Activated CD4-positive, CD25-positive, alpha-beta regulatory T cell (primary cell): ENCODE measurements around the gene CDK5RAP2.
"Not testable (repeated sequence)": the region's sequence is repeated elsewhere in the genome, so short reads cannot be mapped to it uniquely, and the experiment has no call there.

ENCODE experiments used
- DNase-seq, 4 experiments: peaks; one replicate each; lab custom pipeline; 2025; lab: John Stamatoyannopoulos, UW

CDK5RAP2 gene

GRCh38 chr9:120592210-120592609 is 12.2 kb upstream of the CDK5RAP2 start:
- DNase-seq = no peak

DNA sequence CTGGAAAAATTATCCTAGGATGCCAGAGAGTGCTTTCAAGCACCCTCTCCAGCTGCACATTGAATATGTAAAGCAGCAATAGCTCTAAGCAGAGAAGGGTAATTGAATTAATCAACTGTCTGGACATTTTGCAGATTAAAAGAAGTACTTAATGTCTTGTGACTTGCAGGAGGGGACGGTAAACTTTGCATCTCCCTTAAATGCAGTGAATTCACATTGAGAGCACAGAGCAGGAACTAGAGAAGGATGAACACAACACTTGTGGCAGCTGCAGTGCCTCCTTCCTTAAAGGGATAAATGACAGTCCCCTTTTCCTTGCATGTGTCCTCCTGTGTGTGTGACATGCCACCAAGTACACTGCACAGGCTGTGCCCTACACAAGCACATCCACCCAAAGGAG is 7.4 kb upstream of the CDK5RAP2 start:
- no peak for DNase-seq

- DNase-seq = peak in 1 of 4 experiments; percentile 26
Observed at GRCh38 chr9:120583958-120584369, 4.0 kb upstream of the CDK5RAP2 start.

- no peak for DNase-seq
Observed at GRCh38 chr9:120579139-120580050, 572 bp downstream of the CDK5RAP2 start.

GRCh38 chr9:120574473-120574872 is 5.5 kb downstream of the CDK5RAP2 start:
- no peak for DNase-seq

DNA sequence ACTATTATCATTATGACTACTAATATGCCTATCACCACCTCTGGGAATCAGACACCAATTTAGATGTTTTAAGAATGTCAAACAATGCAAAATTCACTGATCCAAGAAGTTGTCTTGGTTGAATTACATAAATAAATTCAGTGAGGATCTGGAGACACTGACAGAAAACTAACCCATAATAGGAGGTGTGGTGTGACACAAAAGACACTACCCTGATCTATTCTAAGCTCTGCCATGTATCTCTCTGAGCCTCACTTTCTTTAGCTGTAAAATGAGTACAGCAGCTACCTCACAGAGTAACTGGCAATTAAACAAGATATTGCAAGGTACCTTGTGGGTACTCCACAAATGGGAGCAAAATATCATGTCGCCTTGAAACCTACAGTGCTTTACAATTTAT is 7.5 kb downstream of the CDK5RAP2 start:
- no peak for DNase-seq

DNA sequence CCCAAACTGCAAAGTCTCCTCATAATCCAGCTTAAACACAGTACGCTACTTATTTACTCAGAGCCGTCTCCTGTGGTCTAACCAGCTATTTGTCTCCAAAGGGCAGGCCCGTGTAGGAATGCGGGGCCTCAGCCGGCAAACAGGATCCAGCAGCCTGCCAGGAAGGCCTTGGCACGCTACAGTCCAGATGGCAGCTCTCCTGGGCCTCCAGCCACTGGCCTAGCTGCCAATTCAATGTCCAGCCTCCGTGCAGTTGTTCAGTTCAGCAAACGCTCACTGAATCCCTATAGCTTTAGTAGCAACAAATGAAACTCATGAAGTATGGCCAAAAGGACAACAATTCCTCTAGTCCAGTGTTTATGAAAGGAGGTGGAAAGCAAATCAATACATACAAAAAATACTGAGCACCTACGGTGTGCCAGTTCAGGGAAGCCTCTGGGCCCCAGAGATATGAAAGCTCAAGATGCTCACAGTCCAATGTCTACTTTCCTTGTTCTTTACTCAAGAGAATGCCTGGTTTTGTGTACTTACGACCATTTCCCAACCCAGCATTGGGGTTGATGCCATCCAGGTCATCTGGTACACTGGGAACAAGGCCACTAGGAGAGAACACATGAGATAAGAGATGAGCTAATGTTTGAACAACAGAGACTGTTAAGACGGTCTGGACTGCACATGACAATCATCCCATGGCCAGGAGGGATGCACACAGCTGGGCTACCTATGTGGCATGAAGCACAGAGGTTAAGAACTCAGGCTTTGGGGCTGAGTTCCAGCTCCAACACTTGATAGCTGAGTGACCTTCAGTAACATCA is 8.3 kb downstream of the CDK5RAP2 start:
- DNase-seq = no peak

- DNase-seq = no peak
Observed at GRCh38 chr9:120570296-120570695, 9.7 kb downstream of the CDK5RAP2 start.

DNA sequence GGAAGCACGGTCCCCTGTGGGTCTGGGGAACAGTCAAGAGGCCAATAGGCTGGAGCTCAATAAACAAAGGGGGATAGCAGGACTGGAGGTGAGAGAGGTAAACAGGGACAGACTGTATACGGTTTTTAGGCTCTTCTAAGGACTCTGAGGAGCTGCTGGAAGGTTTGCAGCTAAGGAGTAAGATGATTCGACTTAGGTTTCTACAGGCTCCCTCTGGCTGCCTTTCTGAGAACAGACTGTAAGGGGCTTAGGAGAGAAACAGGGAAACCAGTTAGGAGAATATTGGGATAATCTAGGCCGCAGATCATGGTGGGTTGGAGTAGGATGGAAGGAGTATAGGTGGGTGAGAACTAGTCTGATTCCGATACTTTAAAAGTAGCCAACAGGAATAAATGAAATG is 10.4 kb downstream of the CDK5RAP2 start:
- no peak for DNase-seq

GRCh38 chr9:120568816-120569215 is 11.2 kb downstream of the CDK5RAP2 start:
- DNase-seq = no peak

DNA sequence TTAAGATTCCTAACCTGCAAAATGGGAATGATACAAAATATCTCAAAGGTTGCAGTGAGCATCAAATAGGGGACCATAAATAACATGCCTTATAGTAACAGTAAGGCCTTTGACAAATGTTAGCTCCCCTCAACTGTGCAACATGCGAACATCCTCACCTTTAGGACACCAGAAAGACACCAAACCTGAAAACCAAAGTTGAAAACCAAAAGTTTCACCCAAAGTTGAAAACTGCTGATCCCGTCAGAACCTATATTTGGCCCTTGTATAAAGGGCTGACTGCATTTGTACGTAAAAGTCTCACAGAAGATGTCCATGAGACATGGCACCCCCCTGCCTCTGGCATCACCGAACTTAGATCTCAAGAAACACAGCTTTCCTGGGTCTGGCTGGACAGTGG is 12.1 kb downstream of the CDK5RAP2 start:
- DNase-seq = no peak

DNA sequence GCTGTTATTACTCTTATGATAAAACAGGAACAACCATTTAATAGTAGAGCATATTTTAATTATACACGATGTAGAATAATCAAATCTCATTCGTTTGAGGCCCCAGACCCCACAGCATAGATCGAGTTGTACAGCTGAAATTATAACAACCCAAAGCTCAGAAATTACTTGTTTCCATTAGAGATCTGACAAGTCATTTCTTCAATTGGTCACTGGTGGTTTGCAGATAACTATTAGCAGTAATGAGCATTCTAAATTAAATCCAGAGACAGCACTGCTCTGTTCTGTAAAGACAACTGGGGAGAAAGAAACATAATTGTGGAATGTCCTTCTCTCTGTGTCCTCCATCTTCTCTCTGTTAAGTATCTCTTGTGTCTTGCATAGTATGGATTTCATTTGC is 12.9 kb downstream of the CDK5RAP2 start:
- DNase-seq = no peak

DNA sequence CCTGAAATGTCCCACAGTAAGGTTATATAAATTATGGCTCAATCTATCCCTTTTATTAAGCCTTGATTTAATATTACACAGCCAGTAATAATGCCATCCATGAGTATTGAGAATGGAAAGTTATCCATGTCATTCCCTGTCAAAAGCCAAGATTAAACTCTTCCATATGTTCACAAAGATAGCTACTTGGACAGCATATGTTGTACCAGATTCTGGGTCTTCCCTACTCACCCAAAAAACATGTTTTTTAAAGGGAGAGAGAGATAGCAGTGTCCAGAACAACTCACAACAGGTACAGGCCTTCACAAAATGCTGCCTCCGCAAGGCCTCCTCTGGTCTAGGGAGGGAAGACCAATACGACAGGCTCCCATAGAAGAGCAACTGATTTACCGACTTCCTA is 15.4 kb downstream of the CDK5RAP2 start:
- no peak for DNase-seq

- DNase-seq = no peak
Observed at GRCh38 chr9:120562861-120563443, 17.0 kb downstream of the CDK5RAP2 start.

- DNase-seq = no peak
Observed at GRCh38 chr9:120561709-120562108, 18.3 kb downstream of the CDK5RAP2 start.

GRCh38 chr9:120559546-120559945 is 20.4 kb downstream of the CDK5RAP2 start:
- DNase-seq = no peak

GRCh38 chr9:120558454-120558853 is 21.5 kb downstream of the CDK5RAP2 start:
- no peak for DNase-seq

DNA sequence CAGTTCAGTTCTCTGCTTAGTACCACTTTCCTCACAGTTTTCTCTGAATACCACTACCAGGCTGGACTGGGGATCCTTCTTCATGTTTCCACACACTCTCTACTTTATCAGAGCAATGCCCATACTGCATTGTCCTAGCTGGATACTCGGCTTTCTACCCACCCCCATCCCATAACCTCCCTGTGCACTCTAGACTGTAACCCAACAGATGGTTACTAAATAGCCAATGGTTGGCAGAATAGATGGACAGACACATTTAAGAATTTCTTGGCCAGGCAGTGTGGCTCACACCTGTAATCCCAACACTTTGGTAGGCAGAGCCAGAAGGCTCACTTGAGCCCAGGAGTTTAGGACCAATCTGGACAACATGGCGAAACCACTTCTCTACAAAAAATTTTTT is 22.8 kb downstream of the CDK5RAP2 start:
- DNase-seq = no peak

GRCh38 chr9:120556775-120557174 is 23.2 kb downstream of the CDK5RAP2 start:
- no peak for DNase-seq

DNA sequence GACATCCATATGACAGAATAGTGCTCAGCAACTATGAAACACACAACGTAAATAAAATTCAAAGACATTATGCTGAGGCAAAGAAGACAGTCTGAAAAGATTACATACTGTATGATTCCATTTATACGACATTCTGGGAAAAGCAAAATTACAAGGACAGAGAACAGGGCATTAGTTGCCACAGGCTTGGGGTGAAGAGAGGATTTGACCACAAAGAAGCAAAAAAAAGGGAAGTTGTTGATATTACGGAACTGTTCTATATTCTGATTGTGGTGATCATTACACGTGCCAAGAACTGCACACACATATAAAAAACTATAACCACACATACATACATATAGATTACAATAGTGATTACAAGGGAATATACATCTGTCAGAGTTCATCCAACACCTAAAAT is 24.1 kb downstream of the CDK5RAP2 start:
- DNase-seq = no peak

GRCh38 chr9:120552210-120552704 is 27.7 kb downstream of the CDK5RAP2 start:
- not testable (repeated sequence) for DNase-seq
